ENCODE data around the gene FUT3.

DNA sequence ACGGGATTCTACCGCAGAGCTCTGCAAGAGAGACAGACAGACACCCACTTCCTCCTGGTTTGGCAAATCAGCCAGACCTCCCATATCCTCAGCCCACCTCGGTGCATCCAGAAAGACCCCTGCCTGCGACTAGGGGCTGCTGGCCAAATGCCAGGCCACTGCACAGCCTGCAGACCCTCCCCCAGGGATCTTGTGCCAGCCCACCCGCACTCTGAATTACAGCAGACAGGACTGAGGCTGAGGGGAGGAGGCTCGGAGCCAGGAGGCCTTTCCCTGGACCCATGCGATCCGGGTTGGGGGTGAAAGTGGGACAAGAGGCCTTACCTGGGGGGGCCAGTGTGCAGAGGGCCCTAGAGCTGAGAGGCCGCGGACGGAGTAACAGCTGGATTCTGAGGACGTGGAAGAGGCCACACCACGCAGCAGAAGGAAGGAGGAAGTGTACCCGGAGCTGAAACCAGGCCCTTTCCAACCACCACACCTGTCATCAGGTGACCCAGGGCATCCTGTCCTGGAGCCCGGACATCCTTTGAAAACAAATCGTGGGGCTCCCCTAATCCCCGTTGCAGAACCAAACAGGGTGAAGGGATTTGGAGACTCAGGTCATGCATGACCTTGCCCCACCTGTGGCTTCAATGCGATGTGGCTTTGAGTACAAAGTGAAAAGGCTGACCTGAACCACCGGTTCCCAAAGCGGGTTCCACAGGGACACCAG is 12.7 kb downstream of the FUT3 start:
- TF ChIP-seq, protein P1, sequence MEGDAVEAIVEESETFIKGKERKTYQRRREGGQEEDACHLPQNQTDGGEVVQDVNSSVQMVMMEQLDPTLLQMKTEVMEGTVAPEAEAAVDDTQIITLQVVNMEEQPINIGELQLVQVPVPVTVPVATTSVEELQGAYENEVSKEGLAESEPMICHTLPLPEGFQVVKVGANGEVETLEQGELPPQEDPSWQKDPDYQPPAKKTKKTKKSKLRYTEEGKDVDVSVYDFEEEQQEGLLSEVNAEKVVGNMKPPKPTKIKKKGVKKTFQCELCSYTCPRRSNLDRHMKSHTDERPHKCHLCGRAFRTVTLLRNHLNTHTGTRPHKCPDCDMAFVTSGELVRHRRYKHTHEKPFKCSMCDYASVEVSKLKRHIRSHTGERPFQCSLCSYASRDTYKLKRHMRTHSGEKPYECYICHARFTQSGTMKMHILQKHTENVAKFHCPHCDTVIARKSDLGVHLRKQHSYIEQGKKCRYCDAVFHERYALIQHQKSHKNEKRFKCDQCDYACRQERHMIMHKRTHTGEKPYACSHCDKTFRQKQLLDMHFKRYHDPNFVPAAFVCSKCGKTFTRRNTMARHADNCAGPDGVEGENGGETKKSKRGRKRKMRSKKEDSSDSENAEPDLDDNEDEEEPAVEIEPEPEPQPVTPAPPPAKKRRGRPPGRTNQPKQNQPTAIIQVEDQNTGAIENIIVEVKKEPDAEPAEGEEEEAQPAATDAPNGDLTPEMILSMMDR (conservative IDR thresholded peaks at IDR 0.05 in 1 of 2, IDR thresholded peaks at IDR 0.05 in 1 of 2; ENCODE audit: low read depth in 1 of 2, low read length in 2 of 2): no peak
- TF ChIP-seq EZH2 (IDR thresholded peaks at IDR 0.05; ENCODE audit: low read length, missing control alignments): no peak
